A172 (cell line): ENCODE results near the gene CDHR1. TPM values are rescaled to one million over a fixed set of nuclear protein-coding genes. Genes with fewer than 3 reads are reported as not detected.

Experiments used
- DNase-seq: peaks from one replicate; pipeline ENCODE4 v3.0.0-alpha.2; 2015; ENCODE audit warnings: low spot score
- total RNA-seq: library from RNA; depleted of rRNA; stranded (reverse); fragments of >200 nt; shearing (Covaris generic); gene quantifications from 2 replicates; pipeline ENCODE4 v1.2.3, GENCODE V29; 2014

Gene CDHR1
- total RNA-seq, 1 experiment from 2014 or later, result not detected

DNA sequence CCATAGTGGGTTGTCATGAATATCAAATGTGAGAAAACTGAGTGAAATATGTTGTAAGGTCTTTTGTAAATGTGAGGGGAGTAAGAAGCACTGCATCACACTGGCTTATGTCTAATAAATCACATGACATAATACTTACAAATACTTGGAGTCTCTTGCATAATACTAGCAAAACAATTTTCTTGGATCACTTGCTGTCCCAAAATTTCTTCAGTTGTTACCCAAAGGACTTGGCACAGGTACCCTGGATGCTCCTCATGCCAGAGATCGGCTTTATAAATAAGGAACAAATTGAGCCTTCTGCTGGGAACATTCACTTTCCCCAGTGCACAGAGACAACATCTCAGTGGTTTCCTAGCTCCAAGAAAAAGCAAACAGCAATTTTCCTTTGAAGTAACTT lies 36.0 kb downstream of the CDHR1 start:
- DNase-seq, result no peak

DNA sequence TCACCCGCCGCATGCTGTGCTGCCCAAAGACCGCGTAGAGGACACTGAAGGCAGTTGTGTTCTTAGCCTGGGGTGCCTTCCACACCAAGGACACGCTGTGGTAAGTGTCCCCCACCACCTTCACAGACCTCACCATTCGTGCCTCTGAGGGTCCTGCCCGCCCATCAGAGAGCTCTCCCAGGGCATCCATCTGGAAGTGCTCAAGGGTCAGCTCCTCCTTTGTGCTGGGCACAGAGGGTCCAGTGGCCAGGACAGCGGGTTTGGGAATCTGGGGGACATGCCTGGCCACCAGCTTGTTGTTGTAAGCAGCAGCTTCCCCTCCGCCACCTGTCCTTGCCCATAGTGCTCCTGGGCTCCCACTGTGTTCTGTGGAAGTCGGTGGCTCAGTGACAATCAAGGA lies 38.0 kb downstream of the CDHR1 start:
- DNase-seq, result no peak

DNA sequence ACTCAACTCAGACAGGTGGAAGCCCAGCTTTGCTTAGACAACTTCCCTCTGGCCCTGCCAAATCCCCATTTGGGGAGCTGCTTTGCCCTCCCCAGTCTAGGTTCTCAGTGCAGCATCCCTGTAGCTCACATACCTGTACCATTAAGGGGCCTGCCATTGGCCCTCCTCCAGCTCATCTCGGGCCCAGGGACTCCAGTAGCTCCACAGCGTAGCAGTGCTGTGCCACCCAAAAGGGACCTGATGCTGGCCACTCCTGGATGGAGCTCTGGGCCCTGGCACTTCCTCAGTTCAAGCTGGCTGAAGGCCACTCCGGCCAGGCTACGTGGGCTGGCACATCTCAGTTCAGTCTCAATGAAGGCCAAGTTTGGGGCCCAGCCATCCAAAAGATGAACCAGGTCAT lies 39.6 kb downstream of the CDHR1 start:
- DNase-seq, result no peak

DNA sequence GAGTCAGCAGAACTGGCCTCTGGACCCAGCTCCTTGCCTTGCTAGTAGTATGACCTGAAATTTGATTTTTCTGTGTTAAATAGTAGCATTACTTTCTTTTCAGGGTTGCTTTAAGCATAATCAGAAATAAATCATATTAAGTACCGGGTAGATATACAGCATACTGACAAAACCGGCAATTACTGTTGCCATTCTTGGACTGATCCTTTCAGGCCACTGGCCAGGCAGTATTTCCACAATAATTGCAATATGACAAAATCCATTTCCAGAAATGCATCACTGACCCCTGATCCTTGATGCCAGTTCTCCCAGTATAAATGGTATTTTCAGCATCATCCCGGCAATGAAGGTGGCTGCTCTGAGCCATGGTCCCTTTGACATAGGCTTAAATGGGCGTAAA lies 40.1 kb downstream of the CDHR1 start:
- DNase-seq, result no peak

DNA sequence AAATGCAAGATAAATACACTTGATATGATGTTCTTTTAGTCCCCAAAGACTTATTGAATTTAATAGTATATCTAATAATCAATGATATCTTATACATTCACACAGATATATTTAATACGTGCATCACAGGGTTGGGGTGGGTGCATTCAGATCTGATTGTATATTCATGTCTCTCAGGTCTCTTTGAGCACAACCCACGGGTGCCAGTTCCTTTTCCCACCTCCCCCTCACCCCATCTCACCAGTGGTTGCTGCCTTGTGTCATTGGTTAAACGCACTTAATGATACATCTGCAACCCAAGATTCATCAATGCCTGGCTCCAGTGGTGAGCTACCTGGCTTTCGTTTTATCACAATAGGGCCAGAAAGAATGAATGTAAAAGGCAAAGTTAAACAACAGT lies 40.8 kb downstream of the CDHR1 start:
- DNase-seq, result no peak

DNA sequence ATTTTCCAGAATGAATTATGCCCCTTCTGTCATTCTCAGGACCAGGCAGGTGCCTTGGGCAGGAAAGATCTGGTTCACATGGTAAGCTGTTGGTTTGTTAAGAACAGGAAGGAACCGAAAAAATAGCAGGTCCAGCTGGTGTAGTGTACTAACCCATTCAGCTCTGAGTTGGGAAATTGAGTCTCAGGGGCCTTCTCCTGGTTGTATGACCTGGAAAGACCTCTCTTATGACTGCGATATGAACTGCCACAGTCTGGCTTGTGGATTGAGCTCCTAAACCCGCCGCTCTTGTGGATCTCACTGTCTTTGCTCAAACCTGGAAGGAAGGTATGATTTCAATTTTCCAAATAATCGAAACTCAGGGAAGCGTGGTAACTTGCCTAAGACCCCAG lies 42.5 kb downstream of the CDHR1 start:
- no peak for DNase-seq

DNA sequence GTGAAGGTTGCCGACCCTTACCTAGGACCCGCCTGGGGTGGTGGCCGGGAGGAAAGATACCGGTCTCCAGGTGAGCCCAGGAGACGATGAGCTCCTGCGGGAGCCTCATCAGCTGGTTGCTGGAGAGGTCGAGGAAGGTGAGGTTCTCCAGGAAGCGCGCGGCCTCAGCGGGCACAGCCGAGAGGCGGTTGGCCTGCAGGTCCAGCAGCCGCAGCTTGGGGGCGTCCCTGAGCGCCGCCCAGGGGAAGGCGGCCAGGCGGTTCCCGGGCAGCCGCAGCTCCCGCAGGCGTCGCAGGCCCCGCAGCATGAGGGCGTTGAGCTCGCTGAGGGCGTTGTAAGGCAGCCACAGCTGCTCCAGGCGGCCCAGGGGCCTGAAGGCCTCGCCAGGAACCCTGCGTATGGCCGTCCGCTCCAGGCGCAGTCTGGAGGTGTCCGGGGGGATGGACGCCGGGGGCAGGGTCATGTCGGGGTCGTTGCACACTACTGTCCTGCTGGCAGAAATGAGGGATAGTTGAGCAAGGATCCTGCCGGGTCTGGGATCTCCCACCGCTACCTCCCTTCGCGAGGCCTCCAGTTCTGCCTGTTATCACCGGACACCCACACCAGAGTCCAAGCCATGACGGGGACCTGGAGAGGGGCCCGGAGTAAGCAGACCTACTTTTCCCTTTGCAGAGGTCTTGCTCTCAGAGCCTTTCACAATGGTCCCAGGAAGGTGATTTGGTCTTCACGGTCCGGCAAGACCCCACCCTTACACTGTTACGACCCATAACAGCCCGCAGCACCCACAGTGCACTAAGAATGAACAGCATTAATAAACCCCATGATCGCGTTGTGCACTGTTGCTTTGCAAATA lies 43.1 kb downstream of the CDHR1 start:
- no peak for DNase-seq

DNA sequence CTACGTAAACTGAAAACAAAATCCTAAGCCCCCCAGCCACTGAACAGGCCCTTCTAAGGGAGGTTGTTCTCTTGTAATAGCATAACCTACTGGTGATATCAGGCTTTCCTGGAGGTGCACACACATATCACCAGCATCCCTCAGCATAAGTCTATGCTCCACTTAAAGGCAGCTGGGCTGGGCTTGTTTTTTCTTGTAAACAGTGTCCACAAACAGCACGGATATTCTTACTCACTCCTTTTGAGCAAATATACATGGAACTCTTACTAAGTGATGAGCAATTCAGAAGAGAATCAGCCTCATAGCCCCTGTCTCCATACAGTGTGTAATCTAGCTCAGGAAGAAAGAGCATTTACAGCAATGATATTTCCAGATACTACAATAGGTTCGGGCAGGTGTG lies 44.6 kb downstream of the CDHR1 start:
- DNase-seq, result no peak

DNA sequence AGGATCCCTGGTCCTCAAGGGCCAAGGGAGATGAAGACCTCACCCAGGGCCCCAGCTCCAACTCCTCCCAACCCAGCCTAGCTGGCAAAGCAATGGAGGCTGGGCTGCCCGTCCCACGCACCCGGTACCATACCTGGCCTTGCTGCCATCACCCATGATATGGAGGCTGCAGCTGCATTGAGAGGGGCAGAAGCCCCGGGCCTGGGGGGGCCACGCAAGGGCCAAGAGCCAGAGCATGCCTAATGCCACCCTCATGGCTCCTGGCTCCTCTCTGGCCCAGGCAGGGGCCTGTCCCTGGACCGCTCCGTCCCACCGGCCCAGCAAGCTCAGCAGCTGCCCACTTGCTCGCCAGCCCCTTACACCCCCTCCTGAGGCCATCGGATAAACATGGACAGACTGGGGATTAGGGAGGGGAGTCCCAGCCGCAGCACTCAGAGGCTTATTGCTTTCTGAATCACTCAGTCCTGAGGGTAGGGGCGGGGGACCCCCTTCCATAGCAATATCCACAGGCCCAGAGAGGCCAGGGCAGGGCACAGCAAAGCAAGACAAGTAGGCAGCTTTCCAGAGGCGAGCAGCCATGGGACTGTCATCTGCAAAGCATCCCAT lies 47.0 kb downstream of the CDHR1 start, which contains the start of gene LRIT1:
LRIT1 (minus strand) TSS at position 362 of the 606 bp plus-strand sequence; CDS start at position 255, 107 bp downstream.
- DNase-seq, result no peak

DNA sequence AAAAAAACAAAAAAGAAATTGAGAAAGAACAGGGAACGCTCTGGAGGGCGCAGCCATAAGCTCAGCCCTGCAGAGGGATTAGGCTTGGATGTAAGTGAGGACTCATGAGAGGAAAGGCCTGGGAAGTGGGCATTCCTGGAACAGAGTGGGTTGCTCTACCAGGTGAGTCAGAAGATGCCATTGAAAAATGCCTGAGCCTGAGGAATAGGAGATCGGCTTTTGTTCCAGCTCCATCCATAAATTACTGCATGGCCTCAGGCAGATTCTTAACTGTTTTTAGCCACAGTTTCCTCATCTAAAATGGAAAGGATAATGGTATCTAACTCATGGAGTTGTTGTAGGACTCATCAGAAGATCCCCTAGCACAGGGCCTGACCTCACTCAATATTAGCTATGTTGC lies 49.4 kb downstream of the CDHR1 start:
- DNase-seq, result no peak

DNA sequence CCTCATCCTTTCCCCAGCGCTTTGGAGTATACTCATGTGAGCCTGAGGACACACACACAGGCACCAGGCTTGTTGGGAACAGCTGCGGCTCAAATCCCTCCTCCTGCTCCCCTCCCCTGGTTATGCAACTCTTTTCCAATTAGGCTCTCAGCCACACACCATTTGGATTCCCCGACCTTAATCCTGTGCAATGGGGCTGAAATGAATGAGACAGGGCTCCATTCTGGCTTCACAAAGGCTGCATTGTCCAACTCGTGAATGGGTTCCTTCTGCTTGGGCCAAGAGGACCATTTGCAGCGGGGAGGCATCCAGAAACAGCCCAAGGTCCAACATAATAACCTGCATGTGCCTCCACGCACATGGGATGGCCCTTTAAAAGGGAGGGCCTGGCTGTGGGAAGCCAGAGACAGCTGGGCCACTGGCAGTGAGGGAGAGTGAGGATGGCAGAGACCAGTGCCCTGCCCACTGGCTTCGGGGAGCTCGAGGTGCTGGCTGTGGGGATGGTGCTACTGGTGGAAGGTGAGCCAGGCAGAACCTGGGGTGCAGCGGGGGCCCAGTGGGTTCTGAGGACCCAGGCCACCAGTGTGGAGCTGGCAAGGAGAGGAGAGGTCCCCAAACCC lies 50.4 kb downstream of the CDHR1 start, which contains the start of gene RGR:
RGR (plus strand) TSS at position 403 of the 620 bp plus-strand sequence; CDS start at position 441, 38 bp downstream.
- no peak for DNase-seq

DNA sequence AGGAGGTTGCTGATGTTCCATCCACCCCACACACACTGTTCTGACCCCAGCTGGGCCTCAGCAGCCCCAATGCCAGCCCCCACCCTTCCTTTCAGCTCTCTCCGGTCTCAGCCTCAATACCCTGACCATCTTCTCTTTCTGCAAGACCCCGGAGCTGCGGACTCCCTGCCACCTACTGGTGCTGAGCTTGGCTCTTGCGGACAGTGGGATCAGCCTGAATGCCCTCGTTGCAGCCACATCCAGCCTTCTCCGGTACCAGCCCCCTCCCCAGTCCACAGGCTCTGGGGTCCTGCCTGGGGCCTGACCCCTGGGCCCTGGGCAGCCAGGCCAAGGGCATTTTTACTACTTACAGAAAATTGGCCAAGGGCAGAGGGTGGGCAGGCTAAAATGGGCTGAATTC lies 53.2 kb downstream of the CDHR1 start:
- DNase-seq, result no peak

DNA sequence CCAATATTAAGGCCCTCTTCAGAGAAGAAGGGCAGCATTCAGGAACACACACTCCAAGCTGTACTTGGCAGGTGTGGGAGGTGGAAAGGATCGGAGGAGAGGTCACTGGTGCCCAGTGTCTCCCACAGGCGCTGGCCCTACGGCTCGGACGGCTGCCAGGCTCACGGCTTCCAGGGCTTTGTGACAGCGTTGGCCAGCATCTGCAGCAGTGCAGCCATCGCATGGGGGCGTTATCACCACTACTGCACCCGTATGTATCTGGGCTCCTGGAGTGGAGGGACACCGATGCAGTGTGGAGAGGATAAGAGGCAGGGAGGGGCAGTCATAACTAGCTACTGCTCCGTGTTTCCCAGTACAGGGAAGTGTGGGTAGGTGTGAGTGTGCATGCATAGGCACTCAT lies 54.5 kb downstream of the CDHR1 start:
- no peak for DNase-seq

DNA sequence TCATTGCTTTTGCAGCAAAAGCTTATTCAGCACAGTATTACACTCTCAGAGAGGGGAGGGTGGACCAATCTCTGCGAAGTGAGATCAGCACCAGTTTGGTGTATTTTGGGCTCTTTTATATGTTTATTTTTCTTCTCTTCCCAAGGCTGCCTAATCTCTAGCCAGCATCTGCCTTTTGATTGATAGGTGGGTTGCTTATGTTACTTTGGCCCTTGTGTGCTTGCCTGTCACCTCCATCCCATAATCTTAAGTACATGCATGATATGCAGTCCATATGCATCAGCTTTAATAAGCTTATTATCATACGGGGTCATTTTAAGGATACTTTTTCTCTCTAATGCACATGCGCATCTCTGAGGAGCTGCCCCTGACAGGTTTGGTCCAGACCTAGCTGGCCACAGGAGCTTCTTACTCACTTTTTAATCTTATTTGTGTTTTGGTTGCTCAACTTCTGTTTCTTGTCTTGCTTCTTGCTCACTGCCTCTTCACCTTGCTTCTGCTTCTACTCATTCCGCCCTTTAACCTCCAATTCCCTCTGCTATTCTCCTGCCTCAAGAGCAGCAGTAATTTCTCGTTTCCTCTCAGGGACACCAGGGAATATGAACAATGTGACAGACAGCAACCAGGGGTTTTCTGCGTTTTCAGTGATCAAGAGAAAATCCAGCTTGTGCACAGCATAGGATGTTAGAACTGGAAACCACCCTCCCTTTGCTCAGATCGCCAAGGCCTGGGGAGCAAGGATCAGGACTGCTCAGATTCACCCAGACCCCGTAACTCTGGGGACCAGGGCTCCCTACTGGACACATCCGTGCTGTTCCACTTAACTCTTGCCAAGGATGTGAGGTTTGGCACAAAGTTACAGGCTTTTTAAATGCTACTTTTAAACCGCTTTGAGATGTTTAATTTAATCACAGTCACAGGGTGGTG lies 60.5 kb downstream of the CDHR1 start:
- DNase-seq, result no peak

DNA sequence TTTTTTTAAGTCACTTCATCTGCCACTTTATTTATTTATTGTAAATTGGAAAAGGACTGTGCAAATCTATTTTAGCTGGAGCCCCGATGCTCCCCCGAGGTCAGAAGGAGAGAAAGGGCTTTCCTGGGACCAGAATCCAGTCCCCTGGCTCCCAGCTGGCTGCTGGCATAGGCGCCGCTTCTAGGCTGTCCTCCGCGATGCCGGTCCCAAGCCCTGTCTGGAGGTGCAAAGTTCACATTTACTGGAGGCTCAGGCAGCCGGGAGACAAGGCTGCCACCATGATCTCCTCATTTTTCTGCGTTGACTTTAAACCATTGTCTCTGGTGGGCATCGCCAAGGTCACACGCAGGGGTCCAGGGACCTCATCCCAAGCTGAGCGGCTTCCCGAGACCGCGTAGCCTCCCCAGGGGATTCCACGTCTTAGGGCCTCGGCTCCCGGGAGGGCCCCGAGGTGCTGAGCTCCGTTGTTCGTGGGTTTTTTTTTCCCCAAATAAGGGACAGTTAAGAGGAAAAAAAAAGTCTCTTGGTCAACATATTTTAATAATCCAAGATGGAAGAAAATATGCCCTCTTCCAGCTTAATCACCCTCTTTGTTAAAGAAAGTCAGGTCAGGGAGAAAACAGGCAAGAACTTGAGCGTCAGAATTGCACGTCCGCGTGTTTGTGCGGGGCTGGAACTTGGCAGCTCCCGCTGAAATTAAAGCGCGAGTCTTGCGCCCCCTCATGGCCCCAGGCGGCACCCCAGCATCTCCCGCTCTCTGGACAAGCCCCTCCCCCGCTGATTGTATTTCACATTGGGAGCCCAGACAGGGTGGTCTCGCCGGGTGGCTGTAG lies 62.4 kb downstream of the CDHR1 start:
- no peak for DNase-seq

DNA sequence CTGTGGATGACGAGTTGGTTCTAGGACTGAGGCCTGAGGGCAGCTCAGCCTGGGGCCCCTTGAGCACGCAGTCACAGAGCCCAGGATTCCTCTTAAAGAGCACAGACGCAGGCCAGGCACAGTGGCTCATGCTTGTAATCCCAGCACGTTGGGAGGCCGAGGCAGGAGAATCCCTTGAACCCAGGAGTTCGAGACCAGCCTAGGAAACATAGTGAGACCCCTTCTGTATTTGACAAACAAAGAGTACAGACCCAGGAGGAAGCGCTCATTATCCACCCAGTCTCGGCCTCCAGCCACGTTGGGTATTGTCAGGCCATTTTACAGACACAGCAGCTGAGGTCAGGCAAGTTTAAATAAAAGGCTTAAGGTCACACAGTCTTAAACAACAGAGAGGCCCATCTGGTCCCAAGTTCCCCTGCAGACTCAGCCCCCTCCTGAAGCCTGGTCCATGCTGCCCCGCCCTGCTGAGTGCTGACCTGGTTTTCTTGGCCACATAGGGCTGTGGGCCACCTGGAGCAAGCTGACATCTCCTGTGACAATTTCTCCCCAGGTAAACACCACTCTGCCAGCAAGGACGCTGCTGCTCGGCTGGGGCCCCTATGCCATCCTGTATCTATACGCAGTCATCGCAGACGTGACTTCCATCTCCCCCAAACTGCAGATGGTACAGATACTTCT lies 63.1 kb downstream of the CDHR1 start:
- no peak for DNase-seq

DNA sequence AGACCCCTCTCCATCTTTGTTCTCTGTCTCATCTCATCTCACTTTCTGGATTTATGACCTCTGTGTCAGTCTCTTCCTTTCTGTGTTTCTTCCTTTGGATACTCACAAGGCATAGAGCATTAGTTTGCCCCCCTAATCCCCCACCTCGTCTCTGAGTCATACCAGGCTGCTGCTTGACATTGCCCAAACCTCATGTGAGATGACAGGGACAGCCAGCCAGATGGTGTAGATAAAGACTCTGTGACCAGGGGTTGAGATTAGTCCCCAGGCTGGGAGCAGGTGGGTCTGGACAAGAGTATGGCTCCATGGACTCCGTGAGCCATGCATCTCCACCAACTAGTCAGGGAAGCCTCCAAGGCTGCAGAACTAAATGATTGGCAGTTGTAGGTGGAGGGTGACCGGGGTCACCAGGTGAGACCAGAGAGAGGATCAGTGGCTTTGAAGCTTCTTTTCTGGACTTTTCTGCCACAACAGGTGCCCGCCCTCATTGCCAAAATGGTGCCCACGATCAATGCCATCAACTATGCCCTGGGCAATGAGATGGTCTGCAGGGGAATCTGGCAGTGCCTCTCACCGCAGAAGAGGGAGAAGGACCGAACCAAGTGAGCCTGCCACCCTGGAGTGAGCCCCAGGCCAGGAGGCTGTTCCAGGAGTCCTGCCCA lies 63.8 kb downstream of the CDHR1 start:
- DNase-seq, result no peak

DNA sequence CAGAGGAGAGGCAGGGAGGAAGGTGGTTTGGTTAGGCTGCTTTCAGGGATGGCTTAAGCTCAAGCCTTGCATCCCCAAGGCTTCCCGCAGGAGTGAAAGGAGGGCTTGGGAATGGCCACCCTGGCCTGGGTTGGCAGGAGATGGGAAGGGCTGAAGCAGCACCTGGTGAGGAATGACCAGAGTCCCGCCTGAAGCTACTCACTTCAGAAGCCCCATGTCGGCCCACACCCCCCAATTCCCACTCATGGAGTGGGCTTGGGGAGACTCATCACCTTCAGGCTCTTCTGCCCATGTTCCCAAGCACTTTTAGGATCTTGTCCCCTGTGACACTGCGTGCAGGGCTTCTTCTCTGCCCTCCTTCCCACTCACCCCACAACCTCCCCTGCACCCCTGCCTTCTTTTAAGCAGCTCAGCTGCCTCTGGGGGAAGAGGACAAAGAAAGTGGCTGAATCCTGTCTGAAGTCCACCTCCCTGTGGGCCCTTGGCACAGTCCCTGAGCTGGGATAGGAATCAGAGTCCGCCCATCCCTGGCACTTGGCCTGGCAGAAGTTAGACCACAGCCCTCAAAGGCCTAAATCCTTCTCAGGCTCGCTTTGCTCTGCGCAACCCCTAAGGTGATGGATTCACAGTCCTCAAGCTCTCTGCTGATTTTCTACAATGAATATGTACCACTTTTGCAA lies 67.0 kb downstream of the CDHR1 start:
- DNase-seq, result no peak
